GM12875 (cell line): ENCODE results near the gene TPCN1.

Source experiments
- H3K4me3 ChIP-seq: one replicate; pipeline ENCODE4 v1.5.1; 2011; ENCODE audit warnings: low read depth, low read length, control low read depth
- TF ChIP-seq, protein P1 (sequence below): IDR thresholded peaks from 2 replicates; pipeline ENCODE4 v1.5.1; 2011; ENCODE audit warnings: low read depth, mild to moderate bottlenecking, control low read depth, inconsistent platforms, low read length, moderate library complexity, borderline replicate concordance; ENCODE audit not compliant: insufficient read depth

TPCN1 gene

DNA sequence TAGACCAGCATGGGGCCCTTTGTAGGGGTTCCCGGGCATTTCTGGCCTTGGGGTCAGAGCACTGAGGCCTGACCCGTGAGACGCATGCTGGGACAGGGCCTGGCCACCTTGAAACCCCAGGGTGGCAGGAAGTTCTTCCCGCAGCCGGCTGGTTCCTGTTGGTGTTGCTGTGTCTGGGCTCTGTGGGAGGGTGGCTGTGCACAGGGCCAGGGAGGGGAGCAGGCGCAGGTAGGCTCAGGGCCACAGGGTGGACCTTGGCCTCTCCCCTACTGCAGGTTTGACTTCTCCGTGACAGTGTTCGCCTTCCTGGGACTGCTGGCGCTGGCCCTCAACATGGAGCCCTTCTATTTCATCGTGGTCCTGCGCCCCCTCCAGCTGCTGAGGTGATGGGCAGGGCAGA, 65.4 kb downstream of the TPCN1 start:
- no peak overlapping the region for H3K4me3 ChIP-seq
- TF ChIP-seq, protein P1, sequence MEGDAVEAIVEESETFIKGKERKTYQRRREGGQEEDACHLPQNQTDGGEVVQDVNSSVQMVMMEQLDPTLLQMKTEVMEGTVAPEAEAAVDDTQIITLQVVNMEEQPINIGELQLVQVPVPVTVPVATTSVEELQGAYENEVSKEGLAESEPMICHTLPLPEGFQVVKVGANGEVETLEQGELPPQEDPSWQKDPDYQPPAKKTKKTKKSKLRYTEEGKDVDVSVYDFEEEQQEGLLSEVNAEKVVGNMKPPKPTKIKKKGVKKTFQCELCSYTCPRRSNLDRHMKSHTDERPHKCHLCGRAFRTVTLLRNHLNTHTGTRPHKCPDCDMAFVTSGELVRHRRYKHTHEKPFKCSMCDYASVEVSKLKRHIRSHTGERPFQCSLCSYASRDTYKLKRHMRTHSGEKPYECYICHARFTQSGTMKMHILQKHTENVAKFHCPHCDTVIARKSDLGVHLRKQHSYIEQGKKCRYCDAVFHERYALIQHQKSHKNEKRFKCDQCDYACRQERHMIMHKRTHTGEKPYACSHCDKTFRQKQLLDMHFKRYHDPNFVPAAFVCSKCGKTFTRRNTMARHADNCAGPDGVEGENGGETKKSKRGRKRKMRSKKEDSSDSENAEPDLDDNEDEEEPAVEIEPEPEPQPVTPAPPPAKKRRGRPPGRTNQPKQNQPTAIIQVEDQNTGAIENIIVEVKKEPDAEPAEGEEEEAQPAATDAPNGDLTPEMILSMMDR, result no peak

DNA sequence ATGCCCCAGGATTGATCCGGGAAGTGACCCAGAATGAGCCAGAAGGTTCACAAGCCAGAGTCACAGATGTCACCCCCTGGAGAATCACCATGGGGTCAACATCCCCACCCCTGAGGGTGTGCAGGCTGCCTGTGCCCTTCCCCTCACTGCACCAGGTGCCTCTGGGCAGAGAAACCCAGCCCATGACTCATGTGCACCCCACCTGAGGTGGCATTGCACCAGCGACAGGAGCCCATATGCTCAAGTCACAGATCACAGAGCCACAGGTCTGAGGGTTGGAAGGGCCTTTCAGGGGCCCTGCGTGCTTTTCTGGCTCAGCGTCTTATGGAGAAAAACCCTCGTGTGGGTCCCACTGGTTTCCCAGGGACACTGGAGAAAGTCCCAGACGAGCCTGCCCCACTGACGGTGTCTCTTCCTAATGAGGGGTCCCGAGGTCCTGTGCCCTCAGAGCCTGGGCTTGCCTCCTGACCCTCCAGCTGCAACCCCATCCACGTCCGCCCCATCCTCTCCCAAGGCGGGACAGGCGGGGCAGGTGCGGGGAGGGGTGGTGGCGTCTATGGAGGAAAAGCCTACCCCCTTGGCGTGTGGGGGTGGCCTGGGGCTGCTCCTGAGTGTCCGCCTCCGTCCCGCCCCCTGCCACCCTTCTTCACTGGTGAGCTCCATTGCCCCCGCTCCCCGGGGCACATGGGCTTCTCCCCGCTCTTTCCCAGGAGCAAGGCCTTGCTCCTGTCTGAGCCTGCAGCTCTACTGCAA, 66.1 kb downstream of the TPCN1 start:
- TF ChIP-seq, protein P1, result no peak
- H3K4me3 ChIP-seq, result no peak overlapping the region

DNA sequence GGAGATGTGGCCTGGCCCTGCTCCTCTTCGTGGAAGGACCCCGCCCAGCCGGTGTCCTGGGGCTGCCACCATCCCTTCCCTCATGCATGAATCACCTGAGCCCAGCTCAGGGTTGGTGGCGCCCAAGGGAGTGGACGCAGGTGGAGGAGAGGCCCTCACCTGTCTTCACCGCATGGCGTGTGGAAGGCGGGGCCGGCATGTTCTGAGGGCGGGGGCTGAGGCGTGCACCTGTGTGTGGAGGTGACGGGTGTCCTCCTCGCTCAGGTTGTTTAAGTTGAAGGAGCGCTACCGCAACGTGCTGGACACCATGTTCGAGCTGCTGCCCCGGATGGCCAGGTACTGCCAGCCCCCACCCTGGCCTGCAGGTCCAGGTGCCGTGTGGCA, 66.6 kb downstream of the TPCN1 start:
- H3K4me3 ChIP-seq, result no peak overlapping the region
- TF ChIP-seq, protein P1, result no peak

DNA sequence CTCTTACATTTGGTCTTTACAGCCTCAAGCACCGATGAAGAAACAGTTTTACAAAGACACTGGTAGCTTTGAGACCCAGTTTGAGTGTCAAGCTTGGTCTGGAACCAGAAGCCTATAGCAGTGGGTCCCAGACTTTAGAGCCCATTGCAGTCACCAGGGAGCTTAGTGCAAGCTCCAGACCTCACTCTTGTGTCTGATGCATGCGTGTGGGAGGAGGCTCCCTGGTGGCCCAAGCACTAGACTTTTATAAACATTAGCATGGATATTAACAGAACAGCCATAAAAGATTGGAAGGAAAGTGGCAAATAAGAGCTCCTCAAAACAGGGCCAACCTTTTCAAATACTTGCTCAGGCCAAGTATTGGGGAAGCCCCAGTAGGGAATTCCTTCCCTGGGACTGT, 68.1 kb downstream of the TPCN1 start:
- TF ChIP-seq, protein P1, result no peak
- no peak overlapping the region for H3K4me3 ChIP-seq

DNA sequence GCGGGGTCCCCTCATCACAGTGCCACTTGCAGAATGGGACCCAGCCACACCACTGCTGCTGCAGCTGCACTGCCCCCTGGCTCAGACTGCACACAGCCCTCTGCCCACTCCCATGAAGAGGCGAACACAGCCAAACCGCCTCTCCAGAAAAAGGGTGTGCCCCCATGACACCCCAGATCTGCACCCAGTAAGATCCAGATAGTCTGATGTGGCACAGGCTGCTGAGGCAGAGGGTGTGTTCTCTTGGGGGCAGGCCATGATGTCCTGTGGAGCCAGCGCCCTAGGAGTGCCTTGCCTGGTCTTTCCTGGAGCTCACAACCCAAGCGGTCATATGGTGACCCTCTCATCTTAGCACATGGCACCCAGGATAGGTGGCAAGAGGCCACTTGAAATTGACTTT, 69.2 kb downstream of the TPCN1 start:
- TF ChIP-seq, protein P1, result no peak
- no peak overlapping the region for H3K4me3 ChIP-seq

DNA sequence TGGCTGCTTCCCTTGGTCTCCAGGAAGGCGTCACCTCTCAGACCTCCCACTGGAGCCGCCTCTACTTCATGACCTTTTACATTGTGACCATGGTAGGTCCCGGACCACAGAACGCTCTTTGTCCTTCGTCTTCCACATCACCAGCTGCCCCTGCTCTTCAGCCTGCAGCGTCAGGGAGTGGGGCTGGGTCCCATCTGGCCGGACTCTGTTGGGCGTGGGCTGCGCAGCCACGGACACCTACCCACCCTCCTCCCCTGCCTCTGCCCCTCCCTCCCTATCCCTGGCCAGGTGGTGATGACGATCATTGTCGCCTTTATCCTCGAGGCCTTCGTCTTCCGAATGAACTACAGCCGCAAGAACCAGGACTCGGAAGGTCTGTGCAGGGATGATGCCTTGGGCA, 70.3 kb downstream of the TPCN1 start:
- H3K4me3 ChIP-seq, result no peak overlapping the region
- TF ChIP-seq, protein P1, result no peak

DNA sequence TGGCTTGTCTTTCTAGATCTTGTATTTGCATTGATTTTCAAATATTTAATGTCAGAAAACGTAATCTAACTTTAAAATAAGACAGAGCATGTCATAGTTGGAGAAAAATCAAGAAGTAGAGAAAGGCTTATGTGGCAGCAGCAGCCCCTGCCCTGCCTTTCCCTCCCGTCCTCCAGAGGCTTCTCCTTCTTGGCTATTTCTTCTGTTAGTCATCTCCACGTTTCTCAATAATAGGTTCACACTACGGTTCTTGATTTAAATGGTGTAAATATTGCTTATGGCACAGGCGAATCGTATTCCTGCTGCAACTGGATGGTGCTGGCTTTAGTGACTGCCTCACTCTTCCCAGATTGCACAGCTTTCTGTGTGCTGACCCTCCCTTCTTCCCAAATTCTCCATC, 70.8 kb downstream of the TPCN1 start:
- TF ChIP-seq, protein P1, result no peak
- no peak overlapping the region for H3K4me3 ChIP-seq
